Prostate gland (tissue), 2 donors: ENCODE results near the gene SDR9C7. TPM values are rescaled to one million over a fixed set of nuclear protein-coding genes. Genes with fewer than 3 reads are reported as not detected.
A peak's percentile ranks its signal among the peaks of the same experiment; 100 is the strongest.

Experiments
- DNase-seq: peaks from one replicate; pipeline ENCODE4 v3.0.0-alpha.2; 2019; ENCODE audit warnings: low spot score
- H3K27ac ChIP-seq, 2 donors: fragments of 200-600 bp; sonication (generic); 2 replicates each; pipeline ENCODE4 v1.5.1; 2017 to 2019
- H3K27me3 ChIP-seq: fragments of 200-600 bp; sonication (generic); replicated peaks from 2 replicates; pipeline ENCODE4 v1.5.1; 2019; ENCODE audit not compliant: insufficient read depth
- H3K36me3 ChIP-seq, 2 donors: fragments of 200-600 bp; sonication (generic); 1 replicate in 1 of 2; 2 replicates in 1 of 2; pipeline versions ENCODE4 v1.5.1 to v1.8.1; 2017 to 2019
- H3K4me1 ChIP-seq: fragments of 200-600 bp; sonication (generic); replicated peaks from 2 replicates; pipeline ENCODE4 v1.5.1; 2019
- H3K4me3 ChIP-seq, 2 donors: fragments of 200-600 bp; sonication (generic); 2 replicates each; pipeline ENCODE4 v1.5.1; 2017 to 2019
- H3K9me3 ChIP-seq: fragments of 200-600 bp; sonication (generic); 2 replicates; pipeline ENCODE4 v1.5.1; 2017
- CTCF ChIP-seq, 4 experiments: fragments of 200-600 bp in 2 of 4; fragments of 450-650 bp in 2 of 4; sonication (generic) in 2 of 4; IDR thresholded peaks; 1 replicate in 3 of 4; 2 replicates in 1 of 4; pipeline ENCODE4 v1.5.1; 2016 to 2019; ENCODE audit warnings: antibody characterized with exemption in 4 of 4, mild to moderate bottlenecking in 2 of 4, moderate library complexity in 2 of 4
- POLR2A ChIP-seq: fragments of 450-650 bp; IDR thresholded peaks from one replicate; pipeline ENCODE4 v1.6.1; 2016; ENCODE audit warnings: antibody characterized with exemption, mild to moderate bottlenecking
- POLR2AphosphoS5 ChIP-seq: sonication (generic); formaldehyde crosslinking; IDR thresholded peaks from one replicate; pipeline ENCODE4 v1.6.1; 2017; ENCODE audit warnings: antibody characterized with exemption
- WGBS: methylation state at CpG from one replicate; pipeline ENCODE4 v1.1.5; 2018; 5-methylcytosine and 5-hydroxymethylcytosine counted together
- intact Hi-C: fragments of 100-400 bp; cut with DNase I; formaldehyde crosslinking; loops from one replicate; pipeline ENCODE4 v1.14.2; 2022
- total RNA-seq, 2 donors: library from RNA; depleted of rRNA; stranded (reverse); fragments of >200 nt; gene quantifications; one replicate each; pipeline ENCODE4 v1.1.0, GENCODE V29; 2016

The SDR9C7 gene
- total RNA-seq, 2 donors from 2014 or later, result 1.1 TPM; not detected in 1

- H3K36me3 ChIP-seq, result no peaks in the 10 kb centered on the region
- H3K9me3 ChIP-seq, result no peaks in the 10 kb centered on the region
- TF ChIP-seq CTCF (IDR thresholded peaks at IDR 0.05) (no peak), POLR2A (no peak), POLR2AphosphoS5 (no peak)
- no peak for DNase-seq
- no peak overlapping the region for H3K4me3 ChIP-seq
- H3K27me3 ChIP-seq, result no peaks in the 10 kb centered on the region
- 88% methylated on average over 11 of the region's 11 CpGs for WGBS
- intact Hi-C loops, result no loop called here
- H3K27ac ChIP-seq, result no peak overlapping the region
- no peaks in the 10 kb centered on the region for H3K4me1 ChIP-seq
Measured at GRCh38 chr12:56951582-56952339, 17.6 kb upstream of the SDR9C7 start.

- intact Hi-C loops, result no loop called here
- H3K27ac ChIP-seq, result no peak overlapping the region
- DNase-seq, result no peak
- H3K9me3 ChIP-seq, result no peaks in the 10 kb centered on the region
- TF ChIP-seq POLR2A (no peak), POLR2AphosphoS5 (no peak), CTCF (IDR thresholded peaks at IDR 0.05) (no peak)
- H3K36me3 ChIP-seq, result no peaks in the 10 kb centered on the region
- H3K4me1 ChIP-seq, result no peaks in the 10 kb centered on the region
- no peak overlapping the region for H3K4me3 ChIP-seq
- 97% methylated on average over 2 of the region's 2 CpGs for WGBS
- H3K27me3 ChIP-seq, result no peaks in the 10 kb centered on the region
Measured at GRCh38 chr12:56948881-56949280, 14.7 kb upstream of the SDR9C7 start.

GRCh38 chr12:56948457-56948777 is 14.2 kb upstream of the SDR9C7 start:
- Histone ChIP-seq H3K9me3 (no peaks in the 10 kb centered on the region), H3K4me3 (no peak overlapping the region), H3K27ac (no peak overlapping the region), H3K27me3 (no peaks in the 10 kb centered on the region), H3K36me3 (no peaks in the 10 kb centered on the region), H3K4me1 (no peaks in the 10 kb centered on the region)
- intact Hi-C loops, result no loop called here
- no peak for DNase-seq
- TF ChIP-seq POLR2AphosphoS5, result no peak
- TF ChIP-seq POLR2A, result no peak
- no peak for TF ChIP-seq CTCF (IDR thresholded peaks at IDR 0.05)

- WGBS, result 89% methylated on average over 6 of the region's 6 CpGs
- no peak for DNase-seq
Measured at GRCh38 chr12:56947633-56948456, 13.6 kb upstream of the SDR9C7 start.

More at GRCh38 chr12:56947633-56948456, 13.6 kb upstream of the SDR9C7 start:
- Histone ChIP-seq H3K36me3 (no peaks in the 10 kb centered on the region), H3K27ac (no peak overlapping the region), H3K4me3 (no peak overlapping the region), H3K9me3 (no peaks in the 10 kb centered on the region), H3K27me3 (no peaks in the 10 kb centered on the region), H3K4me1 (no peaks in the 10 kb centered on the region)
- TF ChIP-seq POLR2AphosphoS5, result no peak
- peak in 1 of 4 experiments; percentile 17 for TF ChIP-seq CTCF (IDR thresholded peaks at IDR 0.05)
- intact Hi-C loops, result no loop called here
